GM18498 (cell line): ENCODE results near the gene CHD5.

Experiments used
- ATAC-seq: cut with Tn5 transposase; IDR thresholded peaks from one replicate; pipeline ENCODE4 v1.9.1; 2021; ENCODE audit warnings: mild to moderate bottlenecking, moderate library complexity; ENCODE audit not compliant: unreplicated experiment

Gene CHD5

DNA sequence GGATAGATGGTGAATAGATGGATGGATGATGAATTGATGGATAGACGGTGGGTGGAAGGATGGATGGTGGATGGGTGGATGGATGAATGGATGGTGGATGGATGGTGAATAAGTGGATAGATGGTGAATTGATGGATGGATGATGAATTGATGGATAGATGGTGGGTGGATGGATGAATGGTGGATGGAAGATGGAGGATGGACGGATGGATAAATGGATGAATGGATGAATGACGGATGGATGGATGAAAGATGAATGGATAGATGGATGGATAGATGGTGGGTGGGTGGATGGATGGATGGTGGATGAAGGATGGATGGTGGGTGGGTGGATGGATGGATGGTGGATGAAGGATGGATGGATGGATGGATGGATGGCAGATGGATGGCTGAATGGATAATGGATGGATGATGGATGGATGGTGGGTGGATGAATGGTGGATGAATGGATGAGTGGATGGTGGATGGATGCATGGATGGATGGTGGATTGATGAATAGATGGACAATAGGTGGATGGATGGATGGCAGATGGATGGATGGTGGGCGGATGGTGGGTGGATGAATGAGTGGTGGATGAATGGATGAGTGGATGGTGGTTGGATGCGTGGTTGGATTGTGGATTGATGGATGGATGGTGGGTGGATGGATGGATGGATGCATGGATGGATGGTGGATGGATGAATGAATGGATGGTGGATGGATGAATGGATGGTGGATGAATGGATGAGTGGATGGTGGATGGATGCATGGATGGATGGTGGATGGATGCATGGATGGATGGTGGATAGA, 5.3 kb downstream of the CHD5 start:
- ATAC-seq: no peak

GRCh38 chr1:6172549-6172948, 7.6 kb downstream of the CHD5 start:
- no peak for ATAC-seq

DNA sequence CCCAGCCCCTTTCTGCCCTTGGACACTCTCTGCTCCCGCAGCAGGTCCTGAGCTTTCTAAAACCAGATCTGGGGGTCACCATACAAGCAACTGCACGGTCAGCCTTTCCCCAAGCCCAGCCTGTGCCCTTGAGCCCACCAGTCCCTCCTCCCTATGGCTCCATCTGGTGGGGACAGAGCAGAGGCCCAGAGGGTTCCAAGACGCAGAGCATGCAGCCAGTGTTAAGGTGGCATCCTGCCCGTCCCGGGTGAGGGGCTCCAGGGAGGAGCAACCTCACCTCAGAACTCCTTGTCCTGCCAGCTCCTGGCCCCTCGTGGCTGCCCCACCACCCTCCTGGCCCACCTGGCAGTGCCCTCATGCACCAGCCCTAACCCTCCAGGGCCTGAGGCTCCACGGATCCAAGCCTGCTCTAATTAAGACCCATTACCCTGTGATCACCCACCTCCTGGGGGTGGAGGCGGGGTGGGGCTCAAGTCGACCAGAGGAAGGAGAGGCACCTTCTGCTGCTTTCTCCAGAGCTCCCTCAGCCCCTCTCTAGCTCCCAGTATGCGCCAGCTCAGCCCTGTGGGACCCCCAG, 8.5 kb downstream of the CHD5 start:
- ATAC-seq: no peak

DNA sequence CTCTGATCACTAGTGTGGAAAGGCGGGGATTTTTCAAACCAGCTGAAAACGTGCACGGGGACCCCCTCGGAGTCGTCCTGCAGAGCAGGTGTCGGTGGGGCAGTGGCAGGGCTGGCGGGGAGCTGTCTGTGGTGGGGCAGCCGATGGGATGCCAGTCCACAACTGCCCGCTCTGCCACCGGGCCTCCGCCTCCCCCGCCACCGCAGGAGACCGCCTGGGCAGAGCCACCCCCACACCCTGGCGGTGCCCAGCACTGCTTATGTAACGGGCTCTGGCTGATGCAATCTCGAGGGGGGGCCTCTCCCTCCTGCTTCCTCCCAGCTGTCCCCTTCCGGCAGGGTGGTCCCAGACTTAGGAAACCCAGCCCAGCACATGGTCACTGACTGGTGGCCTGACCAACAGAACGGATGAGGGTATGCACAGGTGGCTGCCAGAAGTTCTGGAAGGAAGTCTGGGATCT, 9.3 kb downstream of the CHD5 start:
- no peak for ATAC-seq

- no peak for ATAC-seq
Observed at GRCh38 chr1:6170116-6170741, 9.9 kb downstream of the CHD5 start.

GRCh38 chr1:6168947-6169586, 11.1 kb downstream of the CHD5 start:
- ATAC-seq: no peak

DNA sequence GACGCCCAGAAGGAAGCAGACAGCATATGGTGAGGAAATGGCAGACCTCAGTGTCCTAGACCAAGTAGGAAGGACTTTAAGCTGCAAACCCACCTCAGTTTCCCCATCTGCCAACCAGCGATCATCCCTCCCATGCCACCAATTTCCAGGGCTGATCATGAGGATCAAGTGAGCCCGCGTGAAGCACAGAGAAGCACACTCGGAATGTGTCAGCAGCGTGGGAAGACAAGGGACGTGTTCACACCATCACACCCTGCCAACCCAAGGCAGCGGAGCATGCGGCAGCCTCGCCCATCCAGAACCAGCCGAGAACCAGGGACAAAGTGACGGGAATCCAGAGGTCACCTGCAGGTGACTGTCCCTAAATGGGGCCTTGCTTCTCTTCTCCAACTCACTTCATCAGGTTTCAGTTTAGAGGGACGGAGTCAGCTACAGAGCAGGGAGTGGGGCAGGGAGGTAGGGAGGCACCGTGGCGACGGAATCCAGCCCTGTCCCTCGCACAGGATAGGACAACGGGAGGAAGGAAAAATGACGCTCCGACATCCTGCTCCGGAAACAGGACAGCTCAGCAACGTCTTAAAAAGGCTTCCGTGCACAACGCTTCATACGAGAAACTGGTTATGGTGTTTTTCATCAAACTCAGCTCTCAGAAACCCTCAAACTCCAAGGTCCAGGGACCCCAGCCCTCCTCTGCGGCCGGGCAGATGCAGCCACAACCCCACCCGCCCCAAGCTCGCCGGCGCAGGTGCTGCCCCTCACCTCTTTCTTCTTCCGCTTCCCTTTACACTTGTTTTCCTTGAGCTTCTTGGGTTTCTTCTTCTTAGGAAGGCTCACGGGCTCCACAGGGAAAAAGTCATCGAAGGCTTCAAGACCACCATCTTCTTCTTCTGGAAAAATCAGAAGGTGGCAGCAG, 12.5 kb downstream of the CHD5 start:
- no peak for ATAC-seq

DNA sequence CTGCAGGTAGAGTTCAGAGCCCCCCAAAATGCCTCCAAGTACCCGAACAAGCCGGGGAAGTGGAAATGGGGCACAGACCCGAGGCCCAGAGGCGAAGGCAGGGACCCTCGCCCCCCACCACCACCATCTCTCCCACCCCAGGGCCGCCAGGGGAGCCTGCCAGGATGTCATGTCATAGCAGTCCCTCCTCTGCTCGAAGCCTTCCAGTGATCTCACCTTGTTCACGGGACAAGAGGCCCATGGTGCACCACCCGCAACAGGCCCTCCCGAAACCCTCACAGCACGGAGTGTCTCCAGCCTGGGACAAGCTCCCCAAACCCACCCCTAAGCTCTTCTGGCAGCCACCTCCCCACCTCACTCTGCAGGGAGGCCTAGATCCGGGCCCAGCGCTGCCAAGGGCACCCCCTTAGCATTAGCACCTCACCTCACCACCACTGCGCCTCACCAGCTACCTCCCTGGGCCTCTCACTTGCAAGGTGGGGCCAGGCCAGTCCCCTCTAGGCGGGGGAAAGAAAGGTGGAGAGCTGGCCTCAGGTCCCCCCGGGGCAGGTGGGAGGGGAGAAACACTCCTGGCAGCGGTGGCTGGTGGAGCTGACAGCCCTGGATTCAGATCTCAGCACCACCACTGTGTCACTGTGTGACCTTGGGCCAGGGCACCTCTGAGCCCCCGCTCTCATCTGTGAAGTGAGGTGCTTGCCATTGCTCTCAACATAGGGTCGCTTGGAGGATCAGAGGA, 13.3 kb downstream of the CHD5 start:
- no peak for ATAC-seq

DNA sequence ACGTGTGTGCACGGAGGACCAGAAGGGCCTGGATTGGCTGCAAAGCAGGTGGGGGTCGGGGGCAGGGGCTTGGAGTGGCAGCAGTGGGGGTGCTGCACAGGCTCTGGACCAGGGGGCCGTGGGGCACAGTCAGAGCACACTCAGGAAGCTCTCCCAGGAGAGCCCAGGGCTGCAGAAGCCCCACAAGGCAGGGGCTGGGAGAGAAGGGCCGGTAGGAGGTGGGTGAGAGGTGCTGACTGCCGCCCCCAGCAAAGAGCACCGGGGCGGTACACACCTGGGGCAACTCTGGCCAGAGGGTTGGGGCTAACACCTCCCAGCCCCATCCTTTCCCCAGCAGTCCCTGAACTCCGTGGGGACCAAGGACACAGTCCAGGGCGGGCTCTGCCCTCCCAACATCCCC, 13.9 kb downstream of the CHD5 start:
- no peak for ATAC-seq

DNA sequence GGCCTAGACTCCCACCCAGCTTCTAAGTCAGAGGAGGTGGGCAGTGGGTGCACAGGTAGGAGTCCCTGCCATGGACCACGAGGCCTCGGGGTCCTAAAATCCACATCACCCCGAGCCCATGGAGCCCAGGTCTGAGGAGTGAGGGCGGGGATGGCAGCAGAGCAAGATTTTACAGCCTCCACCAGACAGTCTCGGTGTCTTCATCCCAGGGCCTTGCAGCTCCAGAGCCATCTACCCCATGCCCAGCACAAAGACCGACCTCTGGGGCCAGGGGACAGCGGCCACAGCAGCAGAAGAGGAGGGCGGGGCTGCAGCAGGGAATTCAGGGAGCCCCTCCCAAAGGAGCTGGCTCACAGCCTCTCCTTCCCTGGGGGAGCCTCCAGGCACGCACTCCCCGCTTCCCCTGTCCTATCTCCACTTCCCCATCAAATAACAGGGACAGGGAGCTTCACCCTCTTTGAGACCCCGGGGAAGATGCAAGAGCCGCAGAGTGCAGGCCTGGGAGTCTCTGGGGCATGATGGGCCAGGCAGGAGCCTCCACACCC, 14.6 kb downstream of the CHD5 start:
- no peak for ATAC-seq

GRCh38 chr1:6165027-6165426, 15.1 kb downstream of the CHD5 start:
- no peak for ATAC-seq

DNA sequence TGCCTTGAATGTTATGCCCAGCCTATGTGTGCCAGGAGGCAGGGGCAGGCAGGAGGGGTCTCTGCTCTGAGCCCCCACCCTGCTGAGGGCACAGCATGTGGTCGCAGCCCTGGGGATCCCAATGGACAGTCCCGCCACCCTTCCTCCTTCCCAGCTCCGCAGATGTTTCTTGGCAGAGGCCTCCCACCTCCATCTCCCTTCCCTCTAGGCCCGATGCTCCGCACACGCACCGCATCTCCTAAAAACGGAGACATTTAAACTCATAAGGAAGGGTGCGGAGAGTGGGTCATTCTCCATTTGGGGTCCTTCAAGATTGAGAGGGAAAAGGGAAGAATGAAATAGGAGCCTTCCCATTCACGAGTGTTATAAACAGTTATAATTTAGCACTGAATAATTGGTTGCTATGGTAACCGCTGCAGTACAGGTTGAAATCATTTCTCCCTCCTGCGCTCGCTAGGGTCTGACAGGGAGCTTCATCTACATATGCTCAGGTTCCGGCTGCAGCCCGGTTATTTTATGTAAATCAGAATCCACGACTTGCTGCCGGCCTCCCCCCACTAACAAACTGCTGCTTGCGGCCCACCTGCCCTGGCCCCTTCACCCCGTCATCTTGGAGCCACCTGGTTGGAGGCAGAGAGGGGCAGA, 16.0 kb downstream of the CHD5 start:
- no peak for ATAC-seq

DNA sequence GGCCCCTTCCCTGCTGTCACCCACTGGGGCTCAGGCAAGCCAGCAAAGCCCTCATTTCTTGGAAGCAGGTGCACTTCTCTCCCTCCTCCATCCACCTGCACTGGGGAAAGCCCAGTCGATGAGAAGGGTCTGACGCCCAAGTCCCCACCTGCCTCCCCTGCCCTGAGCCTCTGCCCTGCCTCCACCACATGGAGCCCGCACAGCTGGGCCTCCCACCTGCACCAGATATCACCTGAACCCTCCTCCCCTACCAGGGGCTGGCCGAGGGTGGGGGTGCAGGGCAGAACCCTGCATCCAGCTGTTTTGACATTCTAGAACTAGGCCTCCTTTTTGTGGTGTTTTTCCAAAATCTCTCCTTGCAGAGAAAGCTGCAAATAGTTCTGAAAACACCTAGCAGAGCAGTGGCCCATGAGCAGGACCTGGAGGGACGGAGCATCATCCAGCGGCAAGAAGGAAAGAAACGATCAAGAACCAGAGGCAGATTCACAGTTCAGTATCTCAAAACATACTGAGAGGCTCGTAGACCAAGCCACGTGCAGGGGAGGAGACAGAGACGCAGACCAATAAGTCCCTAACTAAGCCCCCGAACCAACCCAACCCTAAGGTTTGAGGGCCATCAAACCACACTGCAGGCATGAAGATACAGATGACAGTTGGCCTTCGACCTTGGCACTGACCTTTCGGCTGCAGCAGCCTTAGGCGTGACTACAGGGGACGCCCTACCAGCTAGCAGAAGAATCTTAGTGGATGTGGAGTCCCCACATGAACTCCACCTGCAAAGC, 16.7 kb downstream of the CHD5 start:
- ATAC-seq: no peak

DNA sequence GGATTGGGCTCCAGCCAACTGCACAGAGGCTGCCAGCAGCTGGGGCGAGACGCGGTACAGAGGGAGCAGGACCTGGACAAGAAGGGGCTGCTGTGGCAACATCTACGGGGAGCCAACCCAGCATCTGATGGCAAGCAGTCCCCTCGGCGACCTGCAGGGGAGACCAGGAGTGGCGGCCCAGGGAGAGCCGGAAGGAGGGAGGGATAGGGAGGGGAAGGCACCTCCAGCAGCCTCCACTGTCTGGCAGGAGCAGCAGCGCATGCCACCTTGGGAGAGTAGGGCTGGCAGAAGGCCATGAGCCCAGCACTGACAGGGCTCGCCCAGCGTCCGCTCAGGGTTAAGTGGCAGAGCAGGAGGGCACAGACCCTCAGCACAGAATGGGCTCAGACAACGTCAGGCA, 17.3 kb downstream of the CHD5 start:
- no peak for ATAC-seq

DNA sequence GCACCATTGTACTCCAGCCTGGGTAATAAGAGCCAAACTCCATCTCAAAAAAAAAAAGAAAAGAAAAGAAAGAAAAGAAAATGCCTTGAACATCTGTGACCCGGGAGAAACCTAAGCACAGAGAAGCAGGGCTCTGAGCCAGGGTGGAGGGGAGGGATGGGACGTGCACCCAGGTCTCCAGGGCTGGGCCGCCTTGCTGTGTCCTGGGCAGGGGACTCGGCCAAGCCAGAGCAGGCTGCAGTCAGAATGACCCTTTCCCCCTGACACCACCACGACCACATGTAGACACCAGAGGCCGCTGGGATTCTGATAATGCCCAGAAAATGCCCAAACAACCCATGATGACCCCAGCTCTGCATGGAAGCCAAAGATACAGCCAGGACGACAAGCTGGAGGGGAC, 17.8 kb downstream of the CHD5 start:
- no peak for ATAC-seq

- no peak for ATAC-seq
Observed at GRCh38 chr1:6158181-6158580, 21.9 kb downstream of the CHD5 start.

DNA sequence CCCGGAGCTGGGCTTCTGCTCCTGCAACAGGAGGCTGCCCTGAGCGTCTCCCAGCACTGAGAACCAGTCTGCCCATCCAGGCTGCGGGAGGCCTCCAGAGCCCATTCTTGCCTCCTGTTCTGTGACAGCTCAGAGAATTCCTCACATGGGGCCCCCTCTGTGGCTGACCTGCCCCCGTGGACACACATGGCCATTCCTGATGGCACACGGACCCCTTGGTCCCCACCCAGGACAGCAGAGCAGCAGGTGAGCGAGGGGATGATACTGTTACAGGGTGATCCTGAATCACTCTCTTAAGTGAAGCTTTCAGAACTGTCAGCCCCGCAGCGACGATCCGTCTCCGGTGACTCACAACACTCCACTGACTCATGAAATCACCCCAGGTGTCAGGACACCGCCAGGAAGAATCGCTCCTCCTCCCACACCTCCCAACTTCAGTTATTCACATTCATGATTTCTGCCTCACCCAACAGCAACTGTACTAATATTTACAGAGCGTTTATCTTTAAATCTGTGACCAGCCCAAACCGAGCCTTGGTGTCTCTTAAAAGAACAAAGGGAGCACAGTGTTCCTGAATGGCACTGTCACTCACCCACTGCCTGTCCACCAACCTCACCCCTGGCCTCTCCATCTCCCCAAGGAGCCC, 22.5 kb downstream of the CHD5 start:
- ATAC-seq: no peak

DNA sequence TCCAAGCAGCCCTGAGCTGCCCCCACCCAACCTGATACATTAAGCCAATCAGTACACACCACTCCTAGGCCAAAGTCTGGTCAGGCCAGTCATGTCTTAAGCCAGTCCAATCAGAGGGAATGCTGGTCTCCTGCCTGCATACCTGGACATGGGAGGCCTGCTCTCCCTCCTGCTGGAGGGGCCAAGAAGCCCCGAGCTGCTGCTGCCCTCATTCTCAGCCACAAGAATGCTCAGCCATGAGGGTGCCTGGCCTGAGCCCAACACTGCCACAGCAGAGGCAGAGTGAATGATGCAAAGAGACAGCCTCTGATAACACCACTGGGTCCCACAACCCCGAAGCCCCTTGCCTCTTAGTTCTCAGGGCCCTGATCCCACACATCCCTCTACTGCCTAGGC, 23.0 kb downstream of the CHD5 start:
- ATAC-seq: no peak
